Measurements from ENCODE around the gene CYP26B1.

GRCh38 chr2:72155737-72156136 is 8.1 kb upstream of the CYP26B1 start:
- TF ChIP-seq ZFP30 (CRISPR knock-in tag; IDR thresholded peaks at IDR 0.05) = no peak
- no peak for TF ChIP-seq ESRRG (CRISPR knock-in tag; IDR thresholded peaks at IDR 0.05)
